Natural killer cell (primary cell): Measurements from ENCODE around the gene KANK4. TPM values are rescaled to one million over a fixed set of nuclear protein-coding genes. Genes with fewer than 3 reads are reported as not detected.

Source experiments
- ATAC-seq, 3 donors: fragments of 150-1000 bp in 2 of 3; fragments of 200-7000 bp in 1 of 3; cut with Tn5 transposase; 1 replicate in 1 of 3; 2 replicates in 2 of 3; pipeline ENCODE4 v1.10.0; 2021; ENCODE audit warnings: mild to moderate bottlenecking in 2 of 3, moderate library complexity in 2 of 3
- DNase-seq, 2 donors: peaks; one replicate each; pipeline versions ENCODE4 v3.0.0 to v3.0.0-alpha.2; 2013 to 2021; ENCODE audit warnings: mixed read lengths in 1 of 2
- H3K27ac ChIP-seq: one replicate; pipeline ENCODE4 v1.5.1; 2013; ENCODE audit warnings: mild to moderate bottlenecking, low read length
- H3K27me3 ChIP-seq: one replicate; pipeline ENCODE4 v1.6.1; 2013; ENCODE audit warnings: low read length; ENCODE audit not compliant: control insufficient read depth, insufficient read depth
- H3K36me3 ChIP-seq: one replicate; pipeline ENCODE4 v1.6.1; 2013; ENCODE audit warnings: low read length; ENCODE audit not compliant: control insufficient read depth, insufficient read depth
- H3K4me1 ChIP-seq: one replicate; pipeline ENCODE4 v1.6.1; 2013; ENCODE audit warnings: low read length; ENCODE audit not compliant: control insufficient read depth, insufficient read depth
- H3K4me3 ChIP-seq: one replicate; pipeline ENCODE4 v1.5.1; 2013; ENCODE audit warnings: low read length
- H3K9me3 ChIP-seq: one replicate; pipeline ENCODE4 v1.6.1; 2013; ENCODE audit warnings: low read length; ENCODE audit not compliant: control insufficient read depth, insufficient read depth
- H3K27ac Mint-ChIP-seq, 2 donors: one replicate each; pipeline ENCODE4 v1.8.0; 2022; ENCODE audit warnings: mild to moderate bottlenecking in 2 of 2, mixed read lengths in 2 of 2, moderate library complexity in 1 of 2
- H3K27me3 Mint-ChIP-seq, 2 donors: one replicate each; pipeline ENCODE4 v1.8.0; 2022; ENCODE audit warnings: low read depth in 2 of 2, mixed read lengths in 2 of 2
- H3K36me3 Mint-ChIP-seq: one replicate; pipeline ENCODE4 v1.8.0; 2022; ENCODE audit warnings: mixed read lengths
- H3K4me1 Mint-ChIP-seq, 2 donors: one replicate each; pipeline ENCODE4 v1.8.0; 2022; ENCODE audit warnings: mixed read lengths in 2 of 2
- H3K4me3 Mint-ChIP-seq: one replicate; pipeline ENCODE4 v1.8.0; 2022; ENCODE audit warnings: mild to moderate bottlenecking, moderate library complexity, mixed read lengths
- H3K9me3 Mint-ChIP-seq, 2 donors: one replicate each; pipeline ENCODE4 v1.8.0; 2022; ENCODE audit warnings: mixed read lengths in 2 of 2
- CTCF ChIP-seq: fragments of 200-600 bp; IDR thresholded peaks from one replicate; pipeline ENCODE4 v1.8.0; 2022; ENCODE audit warnings: antibody characterized with exemption
- WGBS: methylation state at CpG from one replicate; pipeline ENCODE4 v1.1.7; 2013; ENCODE audit warnings: missing lambda C conversion rate; ENCODE audit not compliant: insufficient coverage; 5-methylcytosine and 5-hydroxymethylcytosine counted together
- intact Hi-C: fragments of 100-400 bp; cut with micrococcal nuclease; formaldehyde crosslinking; loops from one replicate; pipeline ENCODE4 v1.14.2; 2022
- total RNA-seq, 4 donors: library from RNA; stranded (reverse); fragments of 120-200 nt in 1 of 4; gene quantifications; one replicate each; pipeline versions ENCODE4 v1.2.3 to v1.2.4, GENCODE V29; 2013 to 2022

KANK4 gene
- total RNA-seq, 3 donors from 2014 or later (not counting 1 experiment from before 2014, with no cell fraction given): not detected

- H3K27me3 Mint-ChIP-seq: peaks cover 6 to 16% of the 10 kb centered on the region in 2 donors
- H3K27ac Mint-ChIP-seq: no peak overlapping the region
- no peaks in the 10 kb centered on the region for H3K4me1 ChIP-seq
- no peaks in the 10 kb centered on the region for H3K9me3 ChIP-seq
- H3K27ac ChIP-seq: no peak overlapping the region
- H3K4me1 Mint-ChIP-seq: no peaks in the 10 kb centered on the region
- WGBS: 73% methylated on average over 5 of the region's 6 CpGs
- H3K36me3 ChIP-seq: no peaks in the 10 kb centered on the region
- H3K4me3 Mint-ChIP-seq: no peak overlapping the region
- ATAC-seq (no peak), DNase-seq (no peak)
- intact Hi-C loops: no loop called here
- H3K9me3 Mint-ChIP-seq: no peaks in the 10 kb centered on the region
- H3K27me3 ChIP-seq: no peaks in the 10 kb centered on the region
- no peak for TF ChIP-seq CTCF
- no peak overlapping the region for H3K4me3 ChIP-seq
- H3K36me3 Mint-ChIP-seq: no peaks in the 10 kb centered on the region
Measured at GRCh38 chr1:62311473-62311943, 7.7 kb downstream of the KANK4 start.

DNA sequence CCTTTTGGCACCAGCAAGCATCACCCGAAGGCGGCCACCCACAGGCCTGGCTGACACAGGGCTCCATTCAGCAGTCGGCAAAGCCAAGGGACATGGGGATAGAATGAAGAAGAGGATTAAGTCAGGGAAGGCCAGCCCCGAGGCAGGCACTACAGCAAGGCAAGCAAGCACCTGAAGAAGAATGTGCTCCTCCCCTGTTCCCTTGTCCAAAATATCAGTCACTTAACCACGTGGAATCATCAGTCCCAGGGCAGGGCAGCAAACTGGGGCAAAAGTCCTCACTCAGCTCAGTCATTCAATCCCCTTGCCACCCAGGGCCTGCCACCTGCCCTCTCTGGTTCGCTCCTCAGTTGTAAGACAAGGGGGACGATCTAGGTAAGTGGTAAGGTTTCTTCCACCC, 9.3 kb downstream of the KANK4 start:
- DNase-seq (no peak), ATAC-seq (no peak)
- no peak overlapping the region for H3K4me3 Mint-ChIP-seq
- Histone ChIP-seq H3K4me3 (no peak overlapping the region), H3K36me3 (no peaks in the 10 kb centered on the region), H3K27ac (no peak overlapping the region), H3K27me3 (no peaks in the 10 kb centered on the region), H3K9me3 (no peaks in the 10 kb centered on the region), H3K4me1 (no peaks in the 10 kb centered on the region)
- no peak for TF ChIP-seq CTCF
- no peaks in the 10 kb centered on the region for H3K36me3 Mint-ChIP-seq
- intact Hi-C loops: no loop called here
- H3K27ac Mint-ChIP-seq: no peak overlapping the region
- H3K4me1 Mint-ChIP-seq: no peaks in the 10 kb centered on the region
- 77% methylated on average over 5 of the region's 7 CpGs for WGBS
- H3K27me3 Mint-ChIP-seq: peaks cover 9 to 11% of the 10 kb centered on the region in 2 donors
- H3K9me3 Mint-ChIP-seq: no peaks in the 10 kb centered on the region

DNA sequence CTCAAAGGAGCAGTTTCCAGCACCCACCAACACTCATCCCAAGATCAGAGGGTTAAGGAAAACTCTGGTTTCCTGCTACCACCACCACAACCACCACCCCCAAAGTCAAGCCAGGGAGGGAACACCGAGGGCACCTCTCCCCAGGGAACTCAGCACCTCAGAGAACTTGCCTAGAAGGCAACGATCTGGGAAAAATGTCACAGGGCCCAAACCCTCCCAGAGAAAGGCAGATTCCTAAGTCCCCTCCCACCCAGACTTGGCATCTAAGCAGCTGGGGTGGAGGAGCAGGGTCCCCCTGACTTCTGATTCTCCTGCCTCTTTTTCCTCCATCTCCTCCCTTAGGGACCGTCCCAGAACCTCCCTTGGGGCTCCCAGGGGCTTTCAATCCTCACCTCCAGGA, 10.6 kb downstream of the KANK4 start:
- ATAC-seq (no peak), DNase-seq (no peak)
- H3K36me3 ChIP-seq: no peaks in the 10 kb centered on the region
- WGBS: 61% methylated on average over 3 of the region's 3 CpGs
- H3K36me3 Mint-ChIP-seq: no peaks in the 10 kb centered on the region
- H3K9me3 Mint-ChIP-seq: no peaks in the 10 kb centered on the region
- H3K9me3 ChIP-seq: no peaks in the 10 kb centered on the region
- H3K27ac Mint-ChIP-seq: no peak overlapping the region
- no peak for TF ChIP-seq CTCF
- intact Hi-C loops: no loop called here
- H3K27me3 Mint-ChIP-seq: peaks cover 9 to 11% of the 10 kb centered on the region in 2 donors
- H3K27me3 ChIP-seq: no peaks in the 10 kb centered on the region
- no peak overlapping the region for H3K4me3 Mint-ChIP-seq
- H3K27ac ChIP-seq: no peak overlapping the region
- H3K4me1 ChIP-seq: no peaks in the 10 kb centered on the region
- no peak overlapping the region for H3K4me3 ChIP-seq
- H3K4me1 Mint-ChIP-seq: no peaks in the 10 kb centered on the region

- no peaks in the 10 kb centered on the region for H3K4me1 ChIP-seq
- WGBS: 82% methylated on average over 6 of the region's 6 CpGs
Measured at GRCh38 chr1:62307895-62308492, 11.2 kb downstream of the KANK4 start.

More at GRCh38 chr1:62307895-62308492, 11.2 kb downstream of the KANK4 start:
- H3K9me3 Mint-ChIP-seq: no peaks in the 10 kb centered on the region
- H3K27ac Mint-ChIP-seq: no peak overlapping the region
- intact Hi-C loops: no loop called here
- Histone ChIP-seq H3K27me3 (no peaks in the 10 kb centered on the region), H3K9me3 (no peaks in the 10 kb centered on the region), H3K27ac (no peak overlapping the region), H3K36me3 (no peaks in the 10 kb centered on the region), H3K4me3 (no peak overlapping the region)
- no peak for TF ChIP-seq CTCF
- ATAC-seq: no peak
- H3K4me1 Mint-ChIP-seq: no peaks in the 10 kb centered on the region
- no peak overlapping the region for H3K4me3 Mint-ChIP-seq
- no peaks in the 10 kb centered on the region for H3K36me3 Mint-ChIP-seq
- peaks cover 9 to 11% of the 10 kb centered on the region in 2 donors for H3K27me3 Mint-ChIP-seq
- DNase-seq: no peak
